Measurements from ENCODE around the gene ATP8A1. TPM values are rescaled to one million over a fixed set of nuclear protein-coding genes. Genes with fewer than 3 reads are reported as not detected.

The ATP8A1 gene
- total and polyA plus RNA-seq, 2 of the 8 experiments (the other 6 are each of a cell fraction or from before 2014, with no cell fraction given), result 3.7 to 14.9 TPM

GRCh38 chr4:42603862-42604261 lies 53.0 kb downstream of the ATP8A1 start:
- no peak overlapping the region for H3K23ac ChIP-seq (ENCODE audit: insufficient read length)
- H3K23me2 ChIP-seq (ENCODE audit: low read depth, low read length), result no peaks in the 10 kb centered on the region
- no peak overlapping the region for H4K8ac ChIP-seq (ENCODE audit: extremely low read depth, insufficient read depth, low read length)
- no peak for FAIRE-seq
- no peaks in the 10 kb centered on the region; a peak in 1 of 8 replicates for H3K36me3 ChIP-seq (ENCODE audit: control insufficient read depth in 2 of 4, insufficient read depth in 4 of 4, low read length in 3 of 4)
- no peak overlapping the region for H3K9ac ChIP-seq (replicated peaks in 1 of 4; ENCODE audit: extremely low read depth in 1 of 4, low read depth in 3 of 4, low read length in 3 of 4)
- H2BK5ac ChIP-seq (ENCODE audit: low read depth, low read length), result no peak overlapping the region
- no peak overlapping the region for H4K91ac ChIP-seq (replicated peaks; ENCODE audit: insufficient read length, low read length)
- H2BK12ac ChIP-seq (ENCODE audit: low read depth, low read length), result no peak overlapping the region
- no peak overlapping the region for H2BK20ac ChIP-seq (ENCODE audit: low read length)
- no peak overlapping the region for H2AFZ ChIP-seq (ENCODE audit: low read length)
- H2AK5ac ChIP-seq (ENCODE audit: low read depth, low read length), result no peak overlapping the region
- H3K4me1 ChIP-seq (replicated peaks in 1 of 4; ENCODE audit: control insufficient read depth in 3 of 4, insufficient read depth in 4 of 4, low read length in 3 of 4), result no peaks in the 10 kb centered on the region
- no peak overlapping the region for H2BK15ac ChIP-seq (ENCODE audit: low read length)
- no peak for DNase-seq (ENCODE audit: low read depth in 1 of 2, low spot score in 2 of 2)
- no peaks in the 10 kb centered on the region for H3K27me3 ChIP-seq (replicated peaks in 1 of 4; ENCODE audit: control insufficient read depth in 3 of 4, extremely low read depth in 1 of 4, insufficient read depth in 3 of 4, low read length in 3 of 4)
- H3K56ac ChIP-seq (replicated peaks; ENCODE audit: insufficient read length, low read depth, low read length), result no peak overlapping the region
- TF ChIP-seq KDM1A (IDR thresholded peaks at IDR 0.05; ENCODE audit: borderline replicate concordance, low read length) (no peak), GABPA (IDR thresholded peaks at IDR 0.05; ENCODE audit: borderline replicate concordance, insufficient read depth, low read length) (no peak)
- H3K14ac ChIP-seq (ENCODE audit: insufficient read length), result no peak overlapping the region
- H3K9me3 ChIP-seq (ENCODE audit: insufficient read depth in 2 of 2, low read depth in 1 of 2, low read length in 1 of 2), result no peaks in the 10 kb centered on the region
- H3K18ac ChIP-seq (ENCODE audit: extremely low read depth, low read length), result no peak overlapping the region
- no peaks in the 10 kb centered on the region for H4K20me1 ChIP-seq (replicated peaks in 1 of 2; ENCODE audit: control insufficient read depth in 1 of 2, insufficient read depth in 2 of 2, low read length in 2 of 2)
- ChIA-PET CTCF (ENCODE audit: partially characterized antibody) (no interaction called here), POLR2A (ENCODE audit: partially characterized antibody) (no interaction called here)
- H3K4me2 ChIP-seq (ENCODE audit: insufficient read depth in 1 of 2, low read depth in 2 of 2, low read length in 2 of 2), result no peak overlapping the region
- no peak overlapping the region for H3K27ac ChIP-seq (ENCODE audit: low read depth, low read length)
- 87% methylated on average over 2 of the region's 2 CpGs; no CpG with 5 or more reads in 1 of the 2 experiments for WGBS, 2 experiments (ENCODE audit: extremely low coverage in 1 of 2, insufficient coverage in 1 of 2, insufficient read length in 1 of 2, insufficient replicate concordance in 2 of 2, low coverage in 1 of 2, low lambda C conversion rate in 2 of 2, missing lambda C conversion rate in 1 of 2)
- no peak overlapping the region for H4K5ac ChIP-seq (ENCODE audit: insufficient read length, low read depth, low read length)
- H3K4ac ChIP-seq (replicated peaks; ENCODE audit: insufficient read length, low read depth, low read length), result no peak overlapping the region
- H2BK120ac ChIP-seq (replicated peaks; ENCODE audit: low read depth, low read length), result no peak overlapping the region
- no peaks in the 10 kb centered on the region for H3K79me1 ChIP-seq (ENCODE audit: low read depth, low read length)
- no peaks in the 10 kb centered on the region for H3K79me2 ChIP-seq (ENCODE audit: control insufficient read depth in 1 of 2, insufficient read depth in 2 of 2, low read length in 2 of 2)
- H3K4me3 ChIP-seq (ENCODE audit: extremely low read depth in 1 of 4, insufficient read depth in 2 of 4, low read depth in 3 of 4, low read length in 4 of 4), result no peak overlapping the region
